Neural progenitor cell (in vitro differentiated cells): ENCODE measurements around the gene SSR3. TPM values are rescaled to one million over a fixed set of nuclear protein-coding genes. Genes with fewer than 3 reads are reported as not detected.

Experiments
- DNase-seq: peaks from one replicate; pipeline ENCODE4 v3.0.0-alpha.2; 2016; ENCODE audit warnings: low spot score
- H2AFZ ChIP-seq: fragments of 200-600 bp; sonication (generic); replicated peaks from 2 replicates; pipeline ENCODE4 v1.6.1; 2016; ENCODE audit warnings: antibody characterized with exemption
- H3F3A ChIP-seq: fragments of 200-600 bp; sonication (generic); 2 replicates; pipeline ENCODE4 v1.6.1; 2016; ENCODE audit warnings: antibody characterized with exemption, low read depth
- H3K27ac ChIP-seq: fragments of 200-600 bp; sonication (generic); 2 replicates; pipeline ENCODE4 v1.5.1; 2016; ENCODE audit warnings: mild to moderate bottlenecking
- H3K27me3 ChIP-seq: fragments of 200-600 bp; sonication (generic); 2 replicates; pipeline ENCODE4 v1.6.1; 2016; ENCODE audit warnings: mild to moderate bottlenecking, moderate library complexity
- H3K36me3 ChIP-seq: fragments of 200-600 bp; sonication (generic); 2 replicates; pipeline ENCODE4 v1.5.1; 2016
- H3K4me1 ChIP-seq: fragments of 200-600 bp; sonication (generic); 2 replicates; pipeline ENCODE4 v1.6.1; 2016; ENCODE audit warnings: mixed run types
- H3K4me2 ChIP-seq: fragments of 200-600 bp; sonication (generic); 2 replicates; pipeline ENCODE4 v1.6.1; 2016
- H3K4me3 ChIP-seq: fragments of 200-600 bp; sonication (generic); 2 replicates; pipeline ENCODE4 v1.5.1; 2016
- H3K79me2 ChIP-seq: fragments of 200-600 bp; sonication (generic); 2 replicates; pipeline ENCODE4 v1.6.1; 2016; ENCODE audit warnings: low read depth
- H3K9ac ChIP-seq: fragments of 200-600 bp; sonication (generic); 2 replicates; pipeline ENCODE4 v1.6.1; 2016
- H3K9me3 ChIP-seq: fragments of 200-600 bp; sonication (generic); 2 replicates; pipeline ENCODE4 v1.5.1; 2016; ENCODE audit warnings: low read depth
- H4K20me1 ChIP-seq: fragments of 200-600 bp; sonication (generic); 2 replicates; pipeline ENCODE4 v1.6.1; 2016; ENCODE audit warnings: low read depth
- H3K27ac Mint-ChIP-seq: 3 replicates; pipeline ENCODE4 v1.8.0; 2021; ENCODE audit warnings: mixed read lengths
- H3K27me3 Mint-ChIP-seq: 2 replicates; pipeline ENCODE4 v1.8.0; 2022; ENCODE audit warnings: low read depth, mild to moderate bottlenecking, inconsistent platforms, moderate library complexity, mixed read lengths; ENCODE audit not compliant: insufficient read depth
- H3K36me3 Mint-ChIP-seq: 3 replicates; pipeline ENCODE4 v1.8.0; 2021; ENCODE audit warnings: mixed read lengths
- H3K4me1 Mint-ChIP-seq: 3 replicates; pipeline ENCODE4 v1.8.0; 2021; ENCODE audit warnings: mixed read lengths
- H3K4me3 Mint-ChIP-seq: 3 replicates; pipeline ENCODE4 v1.8.0; 2021; ENCODE audit warnings: mild to moderate bottlenecking, moderate library complexity, mixed read lengths
- H3K9me3 Mint-ChIP-seq: 3 replicates; pipeline ENCODE4 v1.8.0; 2020; ENCODE audit warnings: mixed read lengths
- CTCF ChIP-seq: fragments of 200-600 bp; sonication (generic); IDR thresholded peaks from 2 replicates; pipeline ENCODE4 v1.5.1; 2017; ENCODE audit warnings: antibody characterized with exemption, mild to moderate bottlenecking
- EZH2 ChIP-seq: fragments of 200-600 bp; sonication (generic); IDR thresholded peaks from 2 replicates; pipeline ENCODE4 v1.6.1; 2017; ENCODE audit warnings: antibody characterized with exemption, mild to moderate bottlenecking, moderate library complexity
- EZH2phosphoT487 ChIP-seq: fragments of 200-600 bp; sonication (generic); IDR thresholded peaks from 2 replicates; pipeline ENCODE4 v1.6.1; 2017; ENCODE audit warnings: antibody characterized with exemption
- total RNA-seq: library from RNA; depleted of rRNA; stranded (reverse); fragments of >200 nt; gene quantifications from 2 replicates; pipeline ENCODE4 v1.2.3, GENCODE V29; 2015; ENCODE audit warnings: low replicate concordance

The SSR3 gene
- total RNA-seq, 1 donor from 2014 or later: 142 TPM

- Histone ChIP-seq H3K4me2 (no peak overlapping the region), H3K9ac (no peak overlapping the region), H3K79me2 (no peaks in the 10 kb centered on the region), H3K9me3 (no peaks in the 10 kb centered on the region), H3F3A (peaks cover 8% of the 10 kb centered on the region), H2AFZ (no peak overlapping the region), H3K4me1 (no peaks in the 10 kb centered on the region), H3K36me3 (peaks cover 8% of the 10 kb centered on the region), H3K27ac (no peak overlapping the region), H3K4me3 (no peak overlapping the region), H3K27me3 (no peaks in the 10 kb centered on the region), H4K20me1 (no peaks in the 10 kb centered on the region)
- H3K27ac Mint-ChIP-seq: no peak overlapping the region
- no peak for TF ChIP-seq CTCF
- no peak for TF ChIP-seq EZH2phosphoT487
- no peak for TF ChIP-seq EZH2
- DNase-seq: no peak
- no peak overlapping the region for H3K4me3 Mint-ChIP-seq
- H3K4me1 Mint-ChIP-seq: peaks cover 8% of the 10 kb centered on the region
- H3K36me3 Mint-ChIP-seq: peaks cover 3% of the 10 kb centered on the region
- H3K9me3 Mint-ChIP-seq: no peaks in the 10 kb centered on the region
- H3K27me3 Mint-ChIP-seq: no peaks in the 10 kb centered on the region
Measured at GRCh38 chr3:156539051-156539450, 15.9 kb downstream of the SSR3 start.

- H3K9me3 Mint-ChIP-seq: no peaks in the 10 kb centered on the region
- H3F3A ChIP-seq: peaks cover under 1% of the 10 kb centered on the region
- H3K4me3 Mint-ChIP-seq: no peak overlapping the region
- no peak for TF ChIP-seq CTCF
- TF ChIP-seq EZH2phosphoT487: no peak
- no peak for TF ChIP-seq EZH2
- no peaks in the 10 kb centered on the region for H3K9me3 ChIP-seq
- no peaks in the 10 kb centered on the region for H3K27me3 ChIP-seq
- H3K4me3 ChIP-seq: no peak overlapping the region
- H3K36me3 Mint-ChIP-seq: peaks cover 2% of the 10 kb centered on the region
- no peak overlapping the region for H3K27ac Mint-ChIP-seq
- no peak overlapping the region for H3K27ac ChIP-seq
- H3K36me3 ChIP-seq: peaks cover 8% of the 10 kb centered on the region
- no peak overlapping the region for H3K4me2 ChIP-seq
- no peaks in the 10 kb centered on the region for H3K79me2 ChIP-seq
- H3K27me3 Mint-ChIP-seq: peaks cover 1% of the 10 kb centered on the region
- no peak for DNase-seq
- H3K9ac ChIP-seq: no peak overlapping the region
- H2AFZ ChIP-seq: no peak overlapping the region
- H3K4me1 ChIP-seq: no peaks in the 10 kb centered on the region
- no peaks in the 10 kb centered on the region for H4K20me1 ChIP-seq
- H3K4me1 Mint-ChIP-seq: peaks cover 9% of the 10 kb centered on the region
Measured at GRCh38 chr3:156536524-156537316, 18.2 kb downstream of the SSR3 start.

GRCh38 chr3:156535798-156536197, 19.1 kb downstream of the SSR3 start:
- Histone ChIP-seq H3K4me1 (peaks cover 4% of the 10 kb centered on the region), H3K9ac (no peak overlapping the region), H3K79me2 (no peaks in the 10 kb centered on the region), H3K27ac (no peak overlapping the region), H3F3A (peaks cover 7% of the 10 kb centered on the region), H3K36me3 (peaks cover 8% of the 10 kb centered on the region), H4K20me1 (no peaks in the 10 kb centered on the region), H2AFZ (no peak overlapping the region), H3K9me3 (no peaks in the 10 kb centered on the region), H3K4me2 (no peak overlapping the region), H3K27me3 (no peaks in the 10 kb centered on the region), H3K4me3 (no peak overlapping the region)
- no peak for TF ChIP-seq EZH2
- no peak for TF ChIP-seq CTCF
- no peak for TF ChIP-seq EZH2phosphoT487
- no peaks in the 10 kb centered on the region for H3K9me3 Mint-ChIP-seq
- H3K4me3 Mint-ChIP-seq: no peak overlapping the region
- H3K36me3 Mint-ChIP-seq: peaks cover 2% of the 10 kb centered on the region
- H3K27me3 Mint-ChIP-seq: peaks cover 2% of the 10 kb centered on the region
- H3K4me1 Mint-ChIP-seq: peaks cover 15% of the 10 kb centered on the region
- no peak overlapping the region for H3K27ac Mint-ChIP-seq
- no peak for DNase-seq
